HG02938 (cell line): ENCODE results near the gene NAA80.

Source experiments
- ATAC-seq: cut with Tn5 transposase; IDR thresholded peaks from one replicate; pipeline ENCODE4 v1.9.1; 2021; ENCODE audit warnings: mild to moderate bottlenecking, moderate library complexity; ENCODE audit not compliant: unreplicated experiment

The NAA80 gene

GRCh38 chr3:50259432-50260026, 39.7 kb downstream of the NAA80 start:
- peak; percentile 19 for ATAC-seq

GRCh38 chr3:50258979-50259378, 40.2 kb downstream of the NAA80 start:
- no peak for ATAC-seq

DNA sequence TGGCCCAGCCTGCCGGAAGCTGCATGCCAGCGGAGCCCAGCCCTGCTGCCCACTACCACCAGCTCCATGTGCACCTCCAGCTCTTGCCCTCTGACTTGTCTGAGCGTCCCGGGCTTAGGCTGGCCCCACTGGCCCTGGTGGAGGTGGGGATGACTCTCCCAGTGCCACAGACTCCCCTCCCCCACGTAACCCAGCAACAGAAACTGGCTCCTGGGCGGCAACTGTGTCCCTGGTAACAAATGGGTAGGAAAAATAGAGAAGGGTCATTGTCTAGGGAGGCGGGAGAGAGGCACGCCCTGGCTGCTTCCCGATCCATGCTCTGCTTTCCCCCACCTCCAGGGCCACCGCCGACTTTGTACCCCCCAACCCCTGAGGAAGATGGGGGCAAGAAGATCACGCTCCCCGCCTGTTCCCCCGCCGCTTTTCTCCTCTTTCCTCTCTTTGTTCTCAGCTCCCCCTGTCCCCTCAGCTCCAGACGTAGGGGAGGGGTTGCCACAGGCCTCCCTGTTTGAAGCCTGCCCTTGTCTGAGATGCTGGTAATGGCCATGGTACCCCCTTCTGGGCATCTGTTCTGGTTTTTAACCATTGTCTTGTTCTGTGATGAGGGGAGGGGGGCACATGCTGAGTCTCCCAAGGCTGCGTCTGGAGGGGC, 41.0 kb downstream of the NAA80 start:
- ATAC-seq: no peak

GRCh38 chr3:50256978-50257890, 42.0 kb downstream of the NAA80 start:
- no peak for ATAC-seq

DNA sequence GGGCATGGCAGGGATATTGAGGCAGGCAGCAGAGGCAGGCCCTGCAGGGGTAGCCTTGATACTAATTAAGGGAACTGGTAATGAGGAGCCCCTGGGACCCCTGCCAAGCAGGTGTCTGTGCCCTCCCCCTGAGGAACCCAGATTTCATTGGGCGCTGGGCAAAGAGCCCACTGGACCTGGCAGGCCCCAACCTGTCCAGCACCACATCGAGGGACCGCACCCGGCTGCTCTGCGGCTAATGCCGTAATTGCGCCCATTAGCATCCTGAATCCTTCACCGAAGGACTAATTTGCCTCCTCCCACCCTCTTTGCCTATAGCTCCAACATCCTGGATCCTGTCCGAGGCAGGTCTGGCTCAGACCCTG, 44.0 kb downstream of the NAA80 start:
- no peak for ATAC-seq

- no peak for ATAC-seq
Measured at GRCh38 chr3:50254577-50255250, 44.5 kb downstream of the NAA80 start.

DNA sequence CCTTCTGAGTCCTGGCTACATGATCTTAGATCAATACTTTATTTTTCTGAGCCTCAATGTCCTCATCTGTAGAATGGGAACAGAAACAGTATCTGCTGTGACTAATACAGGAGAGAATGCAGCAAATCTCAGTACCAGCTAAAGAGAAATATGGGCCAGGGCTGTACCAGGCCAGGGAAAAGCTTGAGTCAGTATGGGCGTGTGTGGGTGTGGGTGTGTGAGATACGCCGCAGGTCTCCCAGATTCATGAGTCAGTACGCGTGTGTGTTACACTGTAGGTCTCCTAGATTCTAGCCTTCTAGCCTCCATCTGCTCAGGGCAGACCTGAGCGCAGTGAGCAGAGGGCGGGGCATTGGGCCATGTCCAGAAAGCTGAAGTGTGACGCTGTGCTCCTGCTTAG, 48.0 kb downstream of the NAA80 start:
- ATAC-seq: no peak

DNA sequence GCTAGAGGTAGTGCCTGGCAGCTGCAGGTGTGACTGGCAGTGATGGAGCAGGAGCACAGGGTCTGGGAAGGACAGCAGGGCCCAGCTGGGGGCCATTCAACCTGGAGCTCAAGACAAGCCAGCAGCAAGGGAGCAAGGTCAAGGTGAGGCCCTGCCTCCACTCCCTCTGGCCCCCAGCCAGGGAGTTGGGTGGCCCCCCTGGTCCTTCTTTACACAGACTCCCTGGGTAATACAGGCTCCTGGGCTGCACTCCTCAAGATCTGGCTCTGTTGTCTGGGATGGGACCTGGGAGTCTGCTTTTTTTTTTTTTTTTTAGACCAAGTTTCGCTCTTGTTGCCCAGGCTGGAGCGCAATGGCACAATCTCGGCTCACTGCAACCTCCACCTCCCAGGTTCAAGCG, 48.7 kb downstream of the NAA80 start:
- no peak for ATAC-seq

DNA sequence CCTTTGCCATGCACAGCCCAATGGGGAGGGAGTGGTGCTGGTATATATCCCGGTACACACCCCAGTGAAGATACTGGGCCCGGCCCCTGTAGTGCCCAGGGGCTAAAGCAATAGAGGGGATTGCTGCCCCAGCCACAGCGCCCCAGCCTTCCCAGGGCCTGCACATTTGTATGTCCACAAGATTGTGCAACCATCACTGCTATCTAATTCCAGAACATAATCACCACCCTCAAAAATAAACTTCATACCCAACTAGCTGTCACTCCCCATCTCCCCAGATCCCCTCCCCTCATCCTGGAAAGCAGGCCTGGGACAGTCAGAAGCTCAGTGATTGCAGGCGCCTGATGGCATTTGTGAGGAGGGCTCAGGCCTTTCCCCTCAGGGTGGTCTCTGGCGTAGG, 49.7 kb downstream of the NAA80 start:
- ATAC-seq: no peak

GRCh38 chr3:50248387-50248786, 50.8 kb downstream of the NAA80 start:
- no peak for ATAC-seq

- peak; percentile 60 for ATAC-seq
Measured at GRCh38 chr3:50246517-50246954, 52.7 kb downstream of the NAA80 start.
